Thyroid gland (tissue), 4 donors: ENCODE results near the gene GAREM1. TPM values are rescaled to one million over a fixed set of nuclear protein-coding genes. Genes with fewer than 3 reads are reported as not detected.

ENCODE experiments used
- DNase-seq, 2 donors: peaks; one replicate each; pipeline ENCODE4 v3.0.0-alpha.2; 2019
- H3K27ac ChIP-seq, 3 donors: fragments of 200-600 bp; sonication (generic); 1 replicate in 2 of 3; 2 replicates in 1 of 3; pipeline ENCODE4 v1.5.1; 2016 to 2019; ENCODE audit warnings: mild to moderate bottlenecking in 1 of 3, moderate library complexity in 1 of 3
- H3K27me3 ChIP-seq: fragments of 200-600 bp; sonication (generic); one replicate; pipeline ENCODE4 v1.5.1; 2019
- H3K36me3 ChIP-seq, 2 donors: fragments of 200-600 bp; sonication (generic); one replicate each; pipeline ENCODE4 v1.5.1; 2016 to 2019
- H3K4me1 ChIP-seq, 2 donors: fragments of 200-600 bp; sonication (generic); one replicate each; pipeline ENCODE4 v1.5.1; 2017 to 2019
- H3K4me3 ChIP-seq, 3 donors: fragments of 200-600 bp; sonication (generic); replicated peaks in 1 of 3; 1 replicate in 2 of 3; 2 replicates in 1 of 3; pipeline ENCODE4 v1.5.1; 2016; ENCODE audit warnings: mild to moderate bottlenecking in 1 of 3
- H3K9me3 ChIP-seq: fragments of 200-600 bp; sonication (generic); one replicate; pipeline ENCODE4 v1.5.1; 2017
- CTCF ChIP-seq, 6 experiments: fragments of 200-600 bp in 3 of 6; fragments of 450-650 bp in 3 of 6; sonication (generic) in 3 of 6; IDR thresholded peaks; one replicate each; pipeline ENCODE4 v1.5.1; 2016 to 2019; ENCODE audit warnings: antibody characterized with exemption in 6 of 6, mild to moderate bottlenecking in 2 of 6, inconsistent platforms in 1 of 6, moderate library complexity in 1 of 6
- POLR2A ChIP-seq, 2 donors: fragments of 450-650 bp; IDR thresholded peaks; one replicate each; pipeline ENCODE4 v1.6.1; 2017; ENCODE audit warnings: antibody characterized with exemption in 2 of 2, mild to moderate bottlenecking in 2 of 2, moderate library complexity in 1 of 2
- WGBS, 2 donors: methylation state at CpG; one replicate each; pipeline ENCODE4 v1.1.5; 2017; 5-methylcytosine and 5-hydroxymethylcytosine counted together
- intact Hi-C: fragments of 100-400 bp; cut with DNase I; formaldehyde crosslinking; loops from one replicate; pipeline ENCODE4 v1.15.1; 2023
- total RNA-seq, 4 donors: library from RNA; depleted of rRNA; stranded (reverse); fragments of >200 nt; gene quantifications; one replicate each; pipeline ENCODE4 v1.2.3, GENCODE V29; 2016

The GAREM1 gene
- total RNA-seq, 4 donors from 2014 or later: 4.6 to 6.8 (median 5.8) TPM

GRCh38 chr18:32460171-32460731, 10.4 kb downstream of the GAREM1 start:
- no peak for DNase-seq
- H3K36me3 ChIP-seq: no peaks in the 10 kb centered on the region
- 82 to 86% methylated on average over 4 of the region's 4 CpGs for WGBS, 2 donors
- no peaks in the 10 kb centered on the region for H3K4me1 ChIP-seq
- TF ChIP-seq CTCF (IDR thresholded peaks at IDR 0.05): no peak
- TF ChIP-seq POLR2A (IDR thresholded peaks at IDR 0.05): no peak
- intact Hi-C loops: no loop called here
- no peaks in the 10 kb centered on the region for H3K9me3 ChIP-seq
- no peak overlapping the region for H3K27ac ChIP-seq
- no peaks in the 10 kb centered on the region for H3K27me3 ChIP-seq
- H3K4me3 ChIP-seq: no peak overlapping the region

DNA sequence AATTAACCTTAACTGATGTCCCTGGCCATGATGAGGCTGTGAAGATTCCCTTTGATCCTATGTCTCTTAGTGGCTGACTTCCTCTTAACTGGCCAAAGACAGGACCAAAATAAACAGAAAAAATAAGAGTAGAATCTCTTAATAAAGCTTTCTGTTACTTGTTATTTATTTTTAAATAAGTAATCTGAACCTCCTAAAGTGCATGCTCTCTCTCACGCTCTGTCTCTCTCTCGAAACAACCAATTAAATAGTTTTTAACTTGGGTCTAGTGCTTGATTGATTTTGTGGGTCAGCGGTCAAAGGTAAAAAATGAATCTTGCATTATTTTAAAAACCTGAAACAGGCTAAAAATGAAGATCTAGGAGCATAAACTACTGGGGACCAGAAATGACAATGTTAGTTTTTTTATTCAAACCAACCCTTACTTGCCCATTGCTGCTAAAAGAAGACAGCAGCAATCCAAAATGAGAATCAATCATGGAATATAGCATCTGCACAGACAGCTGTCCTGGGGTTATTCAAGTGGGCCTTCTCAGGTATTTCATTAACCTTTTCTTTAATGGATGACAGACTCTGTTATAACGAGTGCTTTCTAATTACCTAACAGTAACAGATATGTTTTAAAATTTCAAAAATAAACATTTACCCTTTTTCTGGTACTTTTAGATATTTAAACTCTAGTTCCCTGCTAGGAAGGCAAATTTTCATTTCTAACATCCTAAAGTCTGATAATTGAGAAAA, 11.2 kb downstream of the GAREM1 start:
- WGBS, 2 donors: 89 to 91% methylated on average over 4 of the region's 4 CpGs

GRCh38 chr18:32455361-32455760, 15.3 kb downstream of the GAREM1 start:
- Histone ChIP-seq H3K9me3 (no peaks in the 10 kb centered on the region), H3K27me3 (no peaks in the 10 kb centered on the region), H3K36me3 (no peaks in the 10 kb centered on the region), H3K4me3 (no peak overlapping the region), H3K27ac (no peak overlapping the region), H3K4me1 (no peaks in the 10 kb centered on the region)
- 84 to 85% methylated on average over 1 of the region's 1 CpG for WGBS, 2 donors
- TF ChIP-seq CTCF (IDR thresholded peaks at IDR 0.05) (no peak), POLR2A (IDR thresholded peaks at IDR 0.05) (no peak)
- intact Hi-C loops: no loop called here
- no peak for DNase-seq

More for the DNA sequence above, 11.2 kb downstream of the GAREM1 start:
- H3K27ac ChIP-seq: no peak overlapping the region
- intact Hi-C loops: no loop called here
- H3K4me3 ChIP-seq: no peak overlapping the region
- H3K27me3 ChIP-seq: no peaks in the 10 kb centered on the region
- no peaks in the 10 kb centered on the region for H3K9me3 ChIP-seq
- TF ChIP-seq CTCF (IDR thresholded peaks at IDR 0.05): no peak
- no peak for TF ChIP-seq POLR2A (IDR thresholded peaks at IDR 0.05)
- no peaks in the 10 kb centered on the region for H3K4me1 ChIP-seq
- DNase-seq: no peak
- no peaks in the 10 kb centered on the region for H3K36me3 ChIP-seq

- intact Hi-C loops: no loop called here
- no peaks in the 10 kb centered on the region for H3K27me3 ChIP-seq
- DNase-seq: no peak
- 53 to 61% methylated on average over 1 of the region's 1 CpG for WGBS, 2 donors
- H3K9me3 ChIP-seq: no peaks in the 10 kb centered on the region
- no peak overlapping the region for H3K27ac ChIP-seq
- no peaks in the 10 kb centered on the region for H3K4me1 ChIP-seq
- no peaks in the 10 kb centered on the region for H3K36me3 ChIP-seq
- no peak for TF ChIP-seq POLR2A (IDR thresholded peaks at IDR 0.05)
- no peak for TF ChIP-seq CTCF (IDR thresholded peaks at IDR 0.05)
- H3K4me3 ChIP-seq: no peak overlapping the region
These were observed 16.1 kb downstream of the GAREM1 start for GRCh38 chr18:32454593-32454992.

DNA sequence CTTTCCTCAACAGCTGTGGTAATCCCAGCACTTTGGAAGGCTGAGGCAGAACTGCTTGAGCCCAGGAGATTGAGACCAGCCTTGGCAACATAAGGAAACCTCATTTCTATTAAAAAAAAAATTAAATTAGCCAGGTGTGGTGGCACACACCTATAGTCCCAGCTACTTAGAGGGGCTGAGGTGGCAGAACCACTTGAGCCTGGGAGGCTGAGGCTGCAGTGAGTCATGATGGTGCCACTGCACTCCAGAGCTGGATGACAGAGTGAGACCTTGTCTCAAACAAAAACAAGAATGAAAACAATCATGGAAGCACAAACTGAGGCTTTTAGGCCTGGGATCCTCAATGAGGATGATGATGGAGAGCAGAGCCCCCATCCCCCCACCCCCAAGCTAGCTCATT, 19.8 kb downstream of the GAREM1 start:
- no peak for TF ChIP-seq POLR2A (IDR thresholded peaks at IDR 0.05)
- no peak for TF ChIP-seq CTCF (IDR thresholded peaks at IDR 0.05)
- intact Hi-C loops: no loop called here
- Histone ChIP-seq H3K9me3 (no peaks in the 10 kb centered on the region), H3K27me3 (no peaks in the 10 kb centered on the region), H3K4me1 (no peaks in the 10 kb centered on the region), H3K36me3 (no peaks in the 10 kb centered on the region), H3K27ac (no peak overlapping the region), H3K4me3 (no peak overlapping the region)
- DNase-seq: no peak
